Measurements from ENCODE around the gene ARCN1. TPM values are rescaled to one million over a fixed set of nuclear protein-coding genes. Genes with fewer than 3 reads are reported as not detected.
A peak's percentile ranks its signal among the peaks of the same experiment; 100 is the strongest.

Gene ARCN1
- total and polyA plus RNA-seq, 9 of the 15 experiments (the other 6 are each of a cell fraction or from before 2014, with no cell fraction given) = 30.0 to 224 (median 76.4) TPM

- 0 out of 4 replicates have a peak, but pooled peaks of 1 of the 2 experiments have one; percentile 37 for TF ChIP-seq ZNF318 (IDR thresholded peaks at IDR 0.05; ENCODE audit: borderline replicate concordance in 1 of 2, low read depth in 1 of 2)
- TF ChIP-seq CREM (IDR thresholded peaks at IDR 0.05; ENCODE audit: low read depth) = peak; percentile 40; the same call in 1 of the 2 replicates
- no peak for TF ChIP-seq ZNF174 (CRISPR knock-in tag; IDR thresholded peaks at IDR 0.05)
- peak; percentile 57 for TF ChIP-seq NFIC (IDR thresholded peaks at IDR 0.05)
- peak; percentile 71 for TF ChIP-seq ZBTB40 (IDR thresholded peaks at IDR 0.05)
- TF ChIP-seq ZBTB40 (CRISPR knock-in tag; IDR thresholded peaks at IDR 0.05) = no peak
- no peak for TF ChIP-seq SMARCB1 (IDR thresholded peaks at IDR 0.05; ENCODE audit: insufficient read length, low read depth)
- TF ChIP-seq RFX7 (CRISPR knock-in tag; IDR thresholded peaks at IDR 0.05) = no peak
These were observed 49.0 kb downstream of the ARCN1 start (continued) for GRCh38 chr11:118621071-118621783.

Data from K562 (cell line).